H9 (cell line): ENCODE results near the gene PRDX4. TPM values are rescaled to one million over a fixed set of nuclear protein-coding genes. Genes with fewer than 3 reads are reported as not detected.

Experiments
- DNase-seq: peaks from one replicate; pipeline ENCODE4 v3.0.0-alpha.2; 2017
- H2AFZ ChIP-seq: one replicate; pipeline ENCODE4 v1.6.1; 2013; ENCODE audit warnings: mild to moderate bottlenecking, low read length, control low read depth, moderate library complexity
- H2AK5ac ChIP-seq: 2 replicates; pipeline ENCODE4 v1.6.1; 2013; ENCODE audit warnings: low read length, control low read depth, mixed read lengths; ENCODE audit not compliant: insufficient read length
- H2BK120ac ChIP-seq: one replicate; pipeline ENCODE4 v1.6.1; 2013; ENCODE audit warnings: low read depth, mild to moderate bottlenecking, low read length, control low read depth, inconsistent platforms; ENCODE audit not compliant: poor library complexity, severe bottlenecking
- H2BK12ac ChIP-seq: 2 replicates; pipeline ENCODE4 v1.6.1; 2013; ENCODE audit warnings: low read length, control low read depth, mixed read lengths, low read depth; ENCODE audit not compliant: insufficient read length
- H2BK15ac ChIP-seq: 2 replicates; pipeline ENCODE4 v1.6.1; 2013; ENCODE audit warnings: low read depth, low read length, control low read depth
- H2BK20ac ChIP-seq: one replicate; pipeline ENCODE4 v1.6.1; 2013; ENCODE audit warnings: low read depth, mild to moderate bottlenecking, low read length, control low read depth, inconsistent platforms; ENCODE audit not compliant: poor library complexity, severe bottlenecking
- H2BK5ac ChIP-seq: 2 replicates; pipeline ENCODE4 v1.6.1; 2013; ENCODE audit warnings: low read length, control low read depth, mixed read lengths; ENCODE audit not compliant: insufficient read length
- H3K14ac ChIP-seq: 2 replicates; pipeline ENCODE4 v1.6.1; 2013; ENCODE audit warnings: low read length, control low read depth; ENCODE audit not compliant: insufficient read depth
- H3K18ac ChIP-seq: 2 replicates; pipeline ENCODE4 v1.6.1; 2013; ENCODE audit warnings: low read depth, mild to moderate bottlenecking, mixed read lengths, low read length, control low read depth; ENCODE audit not compliant: insufficient read length
- H3K23ac ChIP-seq: 2 replicates; pipeline ENCODE4 v1.6.1; 2013; ENCODE audit warnings: low read length, control low read depth, mixed read lengths, low read depth; ENCODE audit not compliant: insufficient read length
- H3K23me2 ChIP-seq: 2 replicates; pipeline ENCODE4 v1.6.1; 2013; ENCODE audit warnings: low read depth, mild to moderate bottlenecking, mixed read lengths, low read length, control low read depth; ENCODE audit not compliant: insufficient read length, poor library complexity, severe bottlenecking
- H3K27ac ChIP-seq: 2 replicates; pipeline ENCODE4 v1.5.1; 2013; ENCODE audit warnings: low read length, control low read depth, mixed read lengths, low read depth; ENCODE audit not compliant: insufficient read length
- H3K27me3 ChIP-seq: 2 replicates; pipeline ENCODE4 v1.6.1; 2013; ENCODE audit warnings: low read length, control low read depth, inconsistent platforms; ENCODE audit not compliant: insufficient read depth
- H3K4ac ChIP-seq: 2 replicates; pipeline ENCODE4 v1.6.1; 2013; ENCODE audit warnings: low read depth, mild to moderate bottlenecking, control low read depth, inconsistent platforms, low read length, moderate library complexity
- H3K4me1 ChIP-seq: 2 replicates; pipeline ENCODE4 v1.6.1; 2013; ENCODE audit warnings: low read length, control low read depth, inconsistent platforms; ENCODE audit not compliant: insufficient read depth
- H3K4me2 ChIP-seq: 2 replicates; pipeline ENCODE4 v1.6.1; 2013; ENCODE audit warnings: low read length, control low read depth, mixed read lengths; ENCODE audit not compliant: insufficient read length, insufficient read depth
- H3K56ac ChIP-seq: 2 replicates; pipeline ENCODE4 v1.6.1; 2013; ENCODE audit warnings: low read depth, mild to moderate bottlenecking, mixed read lengths, low read length, control low read depth; ENCODE audit not compliant: insufficient read length
- H3K79me1 ChIP-seq: 2 replicates; pipeline ENCODE4 v1.6.1; 2013; ENCODE audit warnings: low read depth, mild to moderate bottlenecking, moderate library complexity, low read length, control low read depth, inconsistent platforms; ENCODE audit not compliant: insufficient read depth, poor library complexity, severe bottlenecking
- H3K79me2 ChIP-seq: 2 replicates; pipeline ENCODE4 v1.6.1; 2013; ENCODE audit warnings: low read length, control low read depth, inconsistent platforms; ENCODE audit not compliant: insufficient read depth
- H3K9ac ChIP-seq: 2 replicates; pipeline ENCODE4 v1.6.1; 2013; ENCODE audit warnings: low read length, control low read depth, mixed read lengths; ENCODE audit not compliant: insufficient read length; ENCODE audit errors: extremely low read depth
- H3K9me3 ChIP-seq: one replicate; pipeline ENCODE4 v1.6.1; 2013; ENCODE audit warnings: low read depth, low read length, inconsistent platforms; ENCODE audit not compliant: control insufficient read depth
- H3T11ph ChIP-seq: one replicate; pipeline ENCODE4 v1.6.1; 2013; ENCODE audit warnings: mild to moderate bottlenecking, low read length, control low read depth, inconsistent platforms
- H4K20me1 ChIP-seq: one replicate; pipeline ENCODE4 v1.6.1; 2013; ENCODE audit not compliant: control insufficient read depth, insufficient read length, insufficient read depth
- H4K5ac ChIP-seq: 2 replicates; pipeline ENCODE4 v1.6.1; 2013; ENCODE audit warnings: low read depth, mild to moderate bottlenecking, mixed read lengths, low read length, control low read depth; ENCODE audit not compliant: insufficient read length
- H4K8ac ChIP-seq: replicated peaks from 2 replicates; pipeline ENCODE4 v1.6.1; 2013; ENCODE audit warnings: low read length, control low read depth, mixed read lengths, low read depth; ENCODE audit not compliant: insufficient read length
- H4K91ac ChIP-seq: 2 replicates; pipeline ENCODE4 v1.6.1; 2013; ENCODE audit warnings: low read depth, mild to moderate bottlenecking, moderate library complexity, mixed read lengths, low read length, control low read depth; ENCODE audit not compliant: insufficient read length
- H3K27ac Mint-ChIP-seq, 3 experiments: 2 replicates in 2 of 3; 3 replicates in 1 of 3; pipeline ENCODE4 v1.8.0; 2020 to 2021; ENCODE audit warnings: mixed read lengths in 3 of 3, mild to moderate bottlenecking in 1 of 3, moderate library complexity in 1 of 3
- H3K27me3 Mint-ChIP-seq: 2 replicates; pipeline ENCODE4 v1.8.0; 2021; ENCODE audit warnings: low read depth, mild to moderate bottlenecking, moderate library complexity, mixed read lengths
- H3K36me3 Mint-ChIP-seq, 3 experiments: 2 replicates in 2 of 3; 3 replicates in 1 of 3; pipeline ENCODE4 v1.8.0; 2020 to 2021; ENCODE audit warnings: low read depth in 3 of 3, mixed read lengths in 3 of 3; ENCODE audit not compliant: insufficient read depth in 1 of 3
- H3K4me1 Mint-ChIP-seq, 2 experiments: 2 replicates each; pipeline ENCODE4 v1.8.0; 2020; ENCODE audit warnings: mixed read lengths in 2 of 2
- H3K4me3 Mint-ChIP-seq, 2 experiments: 2 replicates in 1 of 2; 3 replicates in 1 of 2; pipeline ENCODE4 v1.8.0; 2020 to 2021; ENCODE audit warnings: mild to moderate bottlenecking in 2 of 2, mixed read lengths in 2 of 2, moderate library complexity in 1 of 2
- H3K9me3 Mint-ChIP-seq, 2 experiments: 2 replicates in 1 of 2; 3 replicates in 1 of 2; pipeline ENCODE4 v1.8.0; 2020; ENCODE audit warnings: mild to moderate bottlenecking in 2 of 2, mixed read lengths in 2 of 2, moderate library complexity in 1 of 2
- WGBS: extraction: QIAGEN DNeasy Blood & Tissue Kit; methylation state at CpG from one replicate; pipeline ENCODE4 v1.1.7; 2013; ENCODE audit warnings: missing lambda C conversion rate, low lambda C conversion rate, mixed read lengths; ENCODE audit not compliant: insufficient read length; ENCODE audit errors: extremely low coverage; 5-methylcytosine and 5-hydroxymethylcytosine counted together
- total RNA-seq: library from RNA; stranded (reverse); gene quantifications from 2 replicates; pipeline ENCODE4 v1.2.1, GENCODE V29; 2021
- TF ChIP-seq, protein P1 (sequence below): fragments of 200-600 bp; sonication (generic); conservative IDR thresholded peaks from 3 replicates; pipeline ENCODE4 v1.8.0; 2021; ENCODE audit warnings: antibody characterized with exemption, mild to moderate bottlenecking

Gene PRDX4
- total RNA-seq, 1 experiment from 2014 or later = 256 TPM

GRCh38 chrX:23643020-23643419, 24.3 kb upstream of the PRDX4 start:
- H3K9ac ChIP-seq = no peak overlapping the region
- no peaks in the 10 kb centered on the region for H3K4me1 ChIP-seq
- H3K9me3 ChIP-seq = no peaks in the 10 kb centered on the region
- Mint-ChIP-seq H3K27ac (no peak overlapping the region), H3K4me1 (peaks cover 0 to 8% of the 10 kb centered on the region in 2 experiments; a peak in 1 of 4 replicates), H3K36me3 (peaks cover 2 to 16% (median 16%) of the 10 kb centered on the region in 3 experiments; a peak in 6 of 7 replicates), H3K9me3 (peaks cover 21 to 27% of the 10 kb centered on the region in 2 experiments), H3K4me3 (no peak overlapping the region), H3K27me3 (no peaks in the 10 kb centered on the region; the same call in 1 of the 2 replicates)
- H2BK5ac ChIP-seq = no peak overlapping the region
- no peak overlapping the region for H4K5ac ChIP-seq
- H4K91ac ChIP-seq = no peak overlapping the region
- H3K27ac ChIP-seq = no peak overlapping the region
- H3K23ac ChIP-seq = no peak overlapping the region
- H3K27me3 ChIP-seq = no peaks in the 10 kb centered on the region
- H2BK20ac ChIP-seq = no peak overlapping the region
- no peak for DNase-seq
- H3K18ac ChIP-seq = no peak overlapping the region
- no peak overlapping the region for H2BK12ac ChIP-seq
- H3T11ph ChIP-seq = no peak overlapping the region
- H3K79me2 ChIP-seq = no peaks in the 10 kb centered on the region
- H2AK5ac ChIP-seq = no peak overlapping the region
- H4K20me1 ChIP-seq = no peaks in the 10 kb centered on the region
- WGBS = no CpG with 5 or more reads among the region's 2 CpGs
- H3K4ac ChIP-seq = no peak overlapping the region
- no peak overlapping the region for H2BK120ac ChIP-seq
- H4K8ac ChIP-seq = no peak overlapping the region
- no peak overlapping the region for H3K56ac ChIP-seq
- TF ChIP-seq, protein P1, sequence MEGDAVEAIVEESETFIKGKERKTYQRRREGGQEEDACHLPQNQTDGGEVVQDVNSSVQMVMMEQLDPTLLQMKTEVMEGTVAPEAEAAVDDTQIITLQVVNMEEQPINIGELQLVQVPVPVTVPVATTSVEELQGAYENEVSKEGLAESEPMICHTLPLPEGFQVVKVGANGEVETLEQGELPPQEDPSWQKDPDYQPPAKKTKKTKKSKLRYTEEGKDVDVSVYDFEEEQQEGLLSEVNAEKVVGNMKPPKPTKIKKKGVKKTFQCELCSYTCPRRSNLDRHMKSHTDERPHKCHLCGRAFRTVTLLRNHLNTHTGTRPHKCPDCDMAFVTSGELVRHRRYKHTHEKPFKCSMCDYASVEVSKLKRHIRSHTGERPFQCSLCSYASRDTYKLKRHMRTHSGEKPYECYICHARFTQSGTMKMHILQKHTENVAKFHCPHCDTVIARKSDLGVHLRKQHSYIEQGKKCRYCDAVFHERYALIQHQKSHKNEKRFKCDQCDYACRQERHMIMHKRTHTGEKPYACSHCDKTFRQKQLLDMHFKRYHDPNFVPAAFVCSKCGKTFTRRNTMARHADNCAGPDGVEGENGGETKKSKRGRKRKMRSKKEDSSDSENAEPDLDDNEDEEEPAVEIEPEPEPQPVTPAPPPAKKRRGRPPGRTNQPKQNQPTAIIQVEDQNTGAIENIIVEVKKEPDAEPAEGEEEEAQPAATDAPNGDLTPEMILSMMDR = no peak
- no peaks in the 10 kb centered on the region for H3K79me1 ChIP-seq
- H2AFZ ChIP-seq = no peak overlapping the region
- no peak overlapping the region for H2BK15ac ChIP-seq
- H3K23me2 ChIP-seq = no peaks in the 10 kb centered on the region
- H3K4me2 ChIP-seq = no peak overlapping the region
- no peak overlapping the region for H3K14ac ChIP-seq
